Mucosa of stomach (tissue), 1 donor: ENCODE results near the gene AMN.

Experiments used
- H3K27me3 ChIP-seq: one replicate; pipeline ENCODE4 v1.7.0; 2013; ENCODE audit warnings: mild to moderate bottlenecking, low read length; ENCODE audit not compliant: control insufficient read depth, insufficient read depth
- H3K36me3 ChIP-seq: one replicate; pipeline ENCODE4 v1.7.0; 2013; ENCODE audit warnings: low read length; ENCODE audit not compliant: control insufficient read depth, insufficient read depth
- H3K4me1 ChIP-seq: one replicate; pipeline ENCODE4 v1.7.0; 2013; ENCODE audit warnings: mild to moderate bottlenecking, low read length; ENCODE audit not compliant: control insufficient read depth, insufficient read depth
- H3K4me3 ChIP-seq: one replicate; pipeline ENCODE4 v1.7.0; 2013; ENCODE audit warnings: low read length
- H3K9ac ChIP-seq: one replicate; pipeline ENCODE4 v1.7.0; 2013; ENCODE audit warnings: mild to moderate bottlenecking, low read length, moderate library complexity
- H3K9me3 ChIP-seq: one replicate; pipeline ENCODE4 v1.7.0; 2013; ENCODE audit warnings: mild to moderate bottlenecking, low read length, moderate library complexity; ENCODE audit not compliant: control insufficient read depth
- donor health status: Pancreatic carcinoma.

The AMN gene

DNA sequence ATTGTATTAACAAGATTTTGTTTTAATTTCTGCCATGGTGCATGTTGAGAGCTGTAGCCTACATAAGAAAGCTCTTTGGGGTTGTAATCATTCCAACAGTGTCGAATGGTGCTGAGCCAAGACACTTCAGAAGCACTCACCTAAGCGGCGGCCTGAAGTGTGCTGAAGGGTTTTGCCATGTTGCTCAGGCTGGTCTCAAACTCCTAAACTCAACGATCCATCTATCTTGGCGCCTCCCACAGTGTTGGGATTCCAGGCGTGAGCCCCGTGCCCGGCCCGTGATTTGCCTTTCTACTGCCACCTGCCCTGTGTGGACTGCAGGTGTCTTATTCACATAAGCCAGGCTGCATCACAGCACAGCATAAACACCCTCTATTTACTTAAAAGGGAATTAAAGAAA lies 48.9 kb downstream of the AMN start:
- H3K9ac ChIP-seq, result no peak overlapping the region
- no peaks in the 10 kb centered on the region for H3K27me3 ChIP-seq
- H3K4me1 ChIP-seq, result no peaks in the 10 kb centered on the region
- H3K4me3 ChIP-seq, result no peak overlapping the region
- H3K36me3 ChIP-seq, result peaks cover 18% of the 10 kb centered on the region
- no peaks in the 10 kb centered on the region for H3K9me3 ChIP-seq

DNA sequence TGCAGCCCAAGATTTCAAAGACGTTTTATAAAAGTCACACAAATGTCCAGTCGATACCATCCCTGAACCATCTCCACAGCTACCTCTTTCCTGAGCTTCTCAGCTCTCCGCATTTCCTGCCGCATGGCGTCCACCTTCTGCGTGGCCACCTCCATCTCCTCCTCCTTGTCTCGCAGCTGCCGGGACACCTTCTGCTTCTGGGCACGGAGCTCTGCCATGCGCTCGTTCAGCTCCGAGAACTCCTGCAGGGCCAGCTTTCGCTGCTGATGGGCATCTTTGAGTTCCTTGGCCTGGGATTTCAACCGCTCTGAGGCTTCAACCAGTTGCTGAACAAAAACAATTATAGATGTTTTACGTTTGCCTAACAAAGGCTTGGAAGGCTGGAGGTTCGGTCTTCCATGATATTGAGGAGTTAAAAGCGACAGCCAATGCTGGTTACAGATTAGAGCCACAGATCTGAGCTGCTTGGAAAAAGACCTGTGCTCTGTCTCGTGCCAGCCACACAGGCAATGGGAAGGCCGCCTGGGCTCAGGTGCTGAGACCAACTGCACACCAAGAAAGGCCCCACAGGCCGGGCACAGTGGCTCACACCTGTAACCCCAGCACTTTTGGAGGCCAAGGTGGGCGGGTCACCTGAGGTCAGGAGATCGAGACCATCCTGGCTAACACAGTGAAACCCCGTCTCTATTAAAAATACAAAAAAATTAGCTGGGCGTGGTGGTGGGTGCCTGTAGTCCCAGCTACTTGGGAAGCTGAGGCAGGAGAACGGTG lies 49.6 kb downstream of the AMN start:
- Histone ChIP-seq H3K4me1 (no peaks in the 10 kb centered on the region), H3K4me3 (no peak overlapping the region), H3K9me3 (no peaks in the 10 kb centered on the region), H3K9ac (no peak overlapping the region), H3K27me3 (no peaks in the 10 kb centered on the region), H3K36me3 (peaks cover 23% of the 10 kb centered on the region)

DNA sequence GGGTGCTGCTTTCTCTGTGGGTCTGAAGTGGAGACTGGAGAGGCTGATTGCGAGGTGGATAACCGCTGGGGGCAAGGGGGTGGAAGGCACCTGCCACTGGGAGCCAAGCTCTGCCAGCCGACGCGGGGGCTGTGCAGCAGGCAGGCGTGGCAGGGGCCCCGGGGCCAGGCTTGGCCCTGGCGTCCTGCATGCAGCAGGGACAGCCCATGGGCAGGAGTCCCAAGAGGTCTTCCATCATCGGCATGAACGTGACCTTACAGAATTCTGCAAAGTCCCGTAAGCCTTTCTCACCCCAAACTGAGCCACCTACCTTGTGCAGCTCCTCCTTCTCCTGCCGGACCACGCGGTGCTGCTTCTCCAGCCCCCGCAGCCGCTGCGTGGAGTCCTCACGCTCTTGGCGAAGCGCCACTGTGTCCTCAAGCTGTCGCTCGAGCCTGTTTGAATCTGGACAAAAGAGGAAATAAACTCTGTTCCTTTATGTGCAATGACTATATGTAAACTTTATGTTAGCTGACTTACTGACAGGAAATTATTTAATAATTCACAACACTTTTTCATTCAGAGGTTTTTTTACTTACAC lies 51.3 kb downstream of the AMN start:
- no peaks in the 10 kb centered on the region for H3K9me3 ChIP-seq

DNA sequence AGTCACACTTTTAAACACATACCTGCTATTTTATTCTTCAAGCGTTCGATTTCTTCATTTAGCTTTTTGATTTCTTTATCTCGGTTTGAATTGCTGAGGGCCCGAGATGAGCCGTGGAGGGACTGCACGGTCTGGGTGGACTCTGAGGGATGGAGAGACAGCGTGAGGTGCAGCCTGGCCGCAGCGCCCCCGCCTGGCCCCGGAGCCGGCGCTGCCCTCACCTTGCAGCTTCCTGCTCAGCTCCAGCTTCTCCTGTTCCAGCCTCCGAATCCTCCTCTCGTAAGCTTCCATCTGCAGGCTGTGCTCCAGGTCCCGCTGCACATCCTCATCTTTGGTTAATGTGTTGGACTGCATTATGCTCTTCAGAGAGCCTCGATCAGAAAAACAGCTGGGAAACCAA lies 53.2 kb downstream of the AMN start:
- Histone ChIP-seq H3K9ac (no peak overlapping the region), H3K4me1 (no peaks in the 10 kb centered on the region), H3K4me3 (no peak overlapping the region), H3K27me3 (no peaks in the 10 kb centered on the region), H3K9me3 (no peaks in the 10 kb centered on the region), H3K36me3 (peaks cover 11% of the 10 kb centered on the region)

More for the DNA sequence above, 51.3 kb downstream of the AMN start:
- no peak overlapping the region for H3K4me3 ChIP-seq
- no peaks in the 10 kb centered on the region for H3K4me1 ChIP-seq
- H3K36me3 ChIP-seq, result peaks cover 23% of the 10 kb centered on the region
- H3K27me3 ChIP-seq, result no peaks in the 10 kb centered on the region
- no peak overlapping the region for H3K9ac ChIP-seq

DNA sequence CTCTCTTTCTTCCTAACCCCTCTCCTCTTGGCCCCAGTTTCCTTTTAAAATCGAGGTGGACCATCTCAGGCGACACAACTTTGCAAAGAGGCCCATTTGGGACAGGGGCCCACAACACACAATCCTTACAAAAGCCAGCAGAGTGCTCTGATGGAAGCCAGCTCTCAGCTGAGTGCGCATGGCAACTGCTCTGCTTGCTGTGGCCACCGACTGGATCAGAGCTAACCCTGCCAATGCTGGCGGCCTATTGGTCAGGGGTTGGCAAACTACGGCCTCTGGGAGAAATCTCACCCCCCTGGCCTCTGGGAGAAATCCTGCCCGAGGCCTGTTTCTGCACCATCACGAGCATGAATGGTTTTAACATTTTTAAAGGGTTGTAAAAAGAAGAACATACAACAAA lies 55.0 kb downstream of the AMN start:
- Histone ChIP-seq H3K9me3 (no peaks in the 10 kb centered on the region), H3K9ac (no peak overlapping the region), H3K27me3 (no peaks in the 10 kb centered on the region), H3K4me1 (no peaks in the 10 kb centered on the region), H3K36me3 (peaks cover 13% of the 10 kb centered on the region), H3K4me3 (no peak overlapping the region)

DNA sequence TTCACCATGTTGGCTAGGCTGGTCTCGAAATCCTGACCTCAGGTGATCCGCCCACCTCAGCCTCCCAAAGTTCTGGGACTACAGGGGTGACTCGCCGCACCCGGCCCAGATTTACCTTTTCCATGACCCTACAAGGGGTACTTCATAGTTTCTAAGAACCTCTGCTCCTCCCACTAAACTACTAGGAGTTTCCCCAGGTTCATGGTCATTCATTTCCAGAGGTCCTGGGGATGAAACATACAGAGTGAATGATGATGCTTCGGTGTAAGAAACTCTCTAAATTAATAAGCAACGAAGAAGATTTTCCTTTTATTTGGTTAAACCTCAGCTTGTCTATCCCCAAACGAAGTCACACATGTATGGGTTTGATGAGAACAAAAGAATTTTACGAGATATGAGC lies 56.9 kb downstream of the AMN start:
- Histone ChIP-seq H3K36me3 (peaks cover 13% of the 10 kb centered on the region), H3K9ac (no peak overlapping the region), H3K4me1 (no peaks in the 10 kb centered on the region), H3K4me3 (no peak overlapping the region), H3K27me3 (no peaks in the 10 kb centered on the region), H3K9me3 (no peaks in the 10 kb centered on the region)

DNA sequence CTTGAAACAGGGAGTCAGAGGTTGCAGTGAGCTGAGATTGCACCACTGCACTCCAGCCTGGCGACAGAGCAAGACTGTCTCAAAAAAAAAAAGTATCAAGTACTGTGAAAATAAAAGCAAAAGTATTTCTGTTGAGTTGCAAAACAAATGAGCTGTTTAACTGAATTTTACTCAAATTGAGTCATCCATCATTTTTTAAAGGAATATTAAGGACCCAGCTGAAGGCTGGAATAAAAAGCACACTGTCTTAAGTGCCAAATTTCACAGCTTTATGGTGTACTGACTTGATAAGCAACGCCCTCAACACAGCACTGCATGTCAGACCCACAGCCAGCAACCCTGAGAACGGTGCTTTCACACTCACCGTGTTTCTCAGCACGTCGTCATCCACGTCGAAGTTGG lies 57.9 kb downstream of the AMN start:
- H3K4me3 ChIP-seq, result no peak overlapping the region
- no peak overlapping the region for H3K9ac ChIP-seq
- no peaks in the 10 kb centered on the region for H3K27me3 ChIP-seq
- no peaks in the 10 kb centered on the region for H3K9me3 ChIP-seq
- no peaks in the 10 kb centered on the region for H3K4me1 ChIP-seq
- peaks cover 13% of the 10 kb centered on the region for H3K36me3 ChIP-seq
